H1 (cell line): ENCODE measurements around the gene CLDN7.

Experiments used
- BRCA1 ChIP-seq: IDR thresholded peaks from 2 replicates; pipeline ENCODE4 v1.6.1; 2012; ENCODE audit warnings: low read depth, low read length, improper control_type of control experiment
- CBX8 ChIP-seq: fragments of 300-800, 300-1000 bp; sonication (generic); IDR thresholded peaks from 2 replicates; pipeline ENCODE4 v1.7.1; 2016; ENCODE audit warnings: low read depth, low read length, borderline replicate concordance
- CTCF ChIP-seq, 3 experiments: IDR thresholded peaks; 1 replicate in 2 of 3; 2 replicates in 1 of 3; pipeline versions ENCODE4 v1.5.1 to v1.6.1; 2011; ENCODE audit warnings: low read length in 3 of 3, mild to moderate bottlenecking in 3 of 3, inconsistent platforms in 2 of 3, low read depth in 1 of 3, moderate library complexity in 1 of 3; ENCODE audit not compliant: insufficient read depth in 1 of 3; ENCODE audit errors: control extremely low read depth in 1 of 3
- KDM1A ChIP-seq: fragments of 200-600, 300-600 bp; sonication (generic); IDR thresholded peaks from 2 replicates; pipeline ENCODE4 v1.7.1; 2016; ENCODE audit warnings: mild to moderate bottlenecking, low read length, borderline replicate concordance
- POLR2A ChIP-seq, 2 experiments: IDR thresholded peaks; 1 replicate in 1 of 2; 2 replicates in 1 of 2; pipeline ENCODE4 v1.6.1; 2011; ENCODE audit warnings: low read depth in 2 of 2, low read length in 2 of 2, mild to moderate bottlenecking in 2 of 2; ENCODE audit errors: control extremely low read depth in 1 of 2
- RBBP5 ChIP-seq: IDR thresholded peaks from 2 replicates; pipeline ENCODE4 v1.7.1; 2012; ENCODE audit warnings: low read depth, mild to moderate bottlenecking, inconsistent platforms, low read length, moderate library complexity, borderline replicate concordance
- TEAD4 ChIP-seq: IDR thresholded peaks from 2 replicates; pipeline ENCODE4 v1.6.1; 2012; ENCODE audit warnings: low read depth, low read length, inconsistent platforms, mixed read lengths
- ZNF274 ChIP-seq: IDR thresholded peaks from 2 replicates; pipeline ENCODE4 v1.7.0; 2012; ENCODE audit warnings: low read length, borderline replicate concordance; ENCODE audit errors: extremely low read depth
- TF ChIP-seq, protein P1 (sequence below): IDR thresholded peaks from 2 replicates; pipeline ENCODE4 v1.6.1; 2011; ENCODE audit warnings: low read length, improper control_type of control experiment

DNA sequence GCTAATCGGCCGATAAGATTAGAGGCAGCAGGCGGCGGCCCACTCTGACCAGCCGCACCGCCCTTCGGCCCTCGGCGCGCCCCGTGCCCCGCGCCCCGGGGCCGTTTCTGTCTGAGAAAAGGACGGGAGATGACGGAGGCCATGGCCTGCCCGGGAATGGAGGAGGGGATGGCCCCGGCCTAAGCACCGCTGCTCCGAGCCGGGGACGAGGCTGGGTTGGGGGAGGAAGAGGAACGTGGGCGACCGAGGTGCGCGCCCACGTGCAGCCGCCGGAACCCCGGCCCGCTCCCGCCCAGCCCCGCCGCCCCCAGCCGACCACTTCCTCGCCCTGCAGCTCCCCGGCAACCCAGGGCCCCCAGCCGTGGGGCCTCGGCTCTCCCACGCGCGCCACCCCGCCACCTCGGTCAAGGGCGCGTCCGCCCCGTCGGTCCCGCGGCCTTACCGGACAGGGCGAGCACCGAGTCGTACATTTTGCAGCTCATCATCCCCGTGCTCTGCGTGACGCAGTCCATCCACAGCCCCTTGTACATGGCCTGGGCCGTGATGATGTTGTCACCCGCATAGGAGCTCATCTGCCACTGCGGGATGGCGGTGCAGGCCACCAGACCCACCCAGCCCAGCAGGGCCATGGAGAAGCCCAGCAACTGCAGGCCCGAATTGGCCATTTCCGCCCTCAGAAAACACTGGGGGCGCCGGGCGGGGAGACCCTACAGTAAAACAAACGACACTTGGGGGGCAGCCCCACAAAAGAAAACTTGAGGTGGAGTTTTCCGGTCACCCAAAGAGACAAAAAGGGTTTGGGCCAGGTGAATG lies 693 bp downstream of the CLDN7 start:
- TF ChIP-seq ZNF274 (no peak), POLR2A (IDR thresholded peaks at IDR 0.05; ENCODE audit: control extremely low read depth in 1 of 2, low read depth in 2 of 2, low read length in 2 of 2) (peak; percentile 12 to 91), CTCF (IDR thresholded peaks at IDR 0.05; ENCODE audit: control extremely low read depth in 1 of 3, insufficient read depth in 1 of 3, low read depth in 1 of 3, low read length in 3 of 3) (no peak), TEAD4 (no peak), KDM1A (no peak), RBBP5 (peak; percentile 10; the same call in 1 of the 2 replicates), CBX8 (no peak), BRCA1 (no peak)
- TF ChIP-seq, protein P1, sequence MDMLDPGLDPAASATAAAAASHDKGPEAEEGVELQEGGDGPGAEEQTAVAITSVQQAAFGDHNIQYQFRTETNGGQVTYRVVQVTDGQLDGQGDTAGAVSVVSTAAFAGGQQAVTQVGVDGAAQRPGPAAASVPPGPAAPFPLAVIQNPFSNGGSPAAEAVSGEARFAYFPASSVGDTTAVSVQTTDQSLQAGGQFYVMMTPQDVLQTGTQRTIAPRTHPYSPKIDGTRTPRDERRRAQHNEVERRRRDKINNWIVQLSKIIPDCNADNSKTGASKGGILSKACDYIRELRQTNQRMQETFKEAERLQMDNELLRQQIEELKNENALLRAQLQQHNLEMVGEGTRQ = no peak
